ENCODE results near the gene FOLR2.

DNA sequence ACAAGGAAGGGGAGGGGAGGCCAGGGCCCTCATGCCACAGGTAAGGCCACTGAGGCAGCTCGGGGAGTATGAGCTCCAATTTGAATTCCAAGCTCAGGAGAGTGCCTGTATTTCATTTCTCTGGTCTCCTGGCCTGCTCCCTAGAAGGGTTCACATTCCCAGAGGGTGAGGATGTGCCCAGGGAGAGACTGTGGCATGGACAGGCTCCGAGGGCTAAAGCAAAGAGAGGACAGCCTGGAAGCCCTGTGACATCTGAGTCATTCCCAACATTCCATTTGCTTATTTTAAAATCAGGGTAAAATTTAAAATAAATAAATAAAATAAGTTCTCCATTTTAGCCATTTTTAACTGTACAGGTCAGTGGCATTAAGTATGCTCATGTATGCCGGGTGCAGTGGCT, 43.3 kb upstream of the FOLR2 start:
- TF ChIP-seq, protein P1, sequence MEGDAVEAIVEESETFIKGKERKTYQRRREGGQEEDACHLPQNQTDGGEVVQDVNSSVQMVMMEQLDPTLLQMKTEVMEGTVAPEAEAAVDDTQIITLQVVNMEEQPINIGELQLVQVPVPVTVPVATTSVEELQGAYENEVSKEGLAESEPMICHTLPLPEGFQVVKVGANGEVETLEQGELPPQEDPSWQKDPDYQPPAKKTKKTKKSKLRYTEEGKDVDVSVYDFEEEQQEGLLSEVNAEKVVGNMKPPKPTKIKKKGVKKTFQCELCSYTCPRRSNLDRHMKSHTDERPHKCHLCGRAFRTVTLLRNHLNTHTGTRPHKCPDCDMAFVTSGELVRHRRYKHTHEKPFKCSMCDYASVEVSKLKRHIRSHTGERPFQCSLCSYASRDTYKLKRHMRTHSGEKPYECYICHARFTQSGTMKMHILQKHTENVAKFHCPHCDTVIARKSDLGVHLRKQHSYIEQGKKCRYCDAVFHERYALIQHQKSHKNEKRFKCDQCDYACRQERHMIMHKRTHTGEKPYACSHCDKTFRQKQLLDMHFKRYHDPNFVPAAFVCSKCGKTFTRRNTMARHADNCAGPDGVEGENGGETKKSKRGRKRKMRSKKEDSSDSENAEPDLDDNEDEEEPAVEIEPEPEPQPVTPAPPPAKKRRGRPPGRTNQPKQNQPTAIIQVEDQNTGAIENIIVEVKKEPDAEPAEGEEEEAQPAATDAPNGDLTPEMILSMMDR (IDR thresholded peaks at IDR 0.05 in 8 of 11, conservative IDR thresholded peaks at IDR 0.05 in 3 of 11), result no peak
- TF ChIP-seq POLR2AphosphoS5 (IDR thresholded peaks at IDR 0.05) (no peak), POLR2A (IDR thresholded peaks at IDR 0.05) (no peak)
